Embryonic facial prominence (tissue), 1 donor: ENCODE results near the gene ZNF225.
"Not testable (repeated sequence)": the region's sequence is repeated elsewhere in the genome, so short reads cannot be mapped to it uniquely, and the experiment has no call there.

Experiments
- DNase-seq: peaks from one replicate; pipeline ENCODE4 v3.0.0-alpha.2; 2016; ENCODE audit errors: extremely low spot score

The ZNF225 gene

DNA sequence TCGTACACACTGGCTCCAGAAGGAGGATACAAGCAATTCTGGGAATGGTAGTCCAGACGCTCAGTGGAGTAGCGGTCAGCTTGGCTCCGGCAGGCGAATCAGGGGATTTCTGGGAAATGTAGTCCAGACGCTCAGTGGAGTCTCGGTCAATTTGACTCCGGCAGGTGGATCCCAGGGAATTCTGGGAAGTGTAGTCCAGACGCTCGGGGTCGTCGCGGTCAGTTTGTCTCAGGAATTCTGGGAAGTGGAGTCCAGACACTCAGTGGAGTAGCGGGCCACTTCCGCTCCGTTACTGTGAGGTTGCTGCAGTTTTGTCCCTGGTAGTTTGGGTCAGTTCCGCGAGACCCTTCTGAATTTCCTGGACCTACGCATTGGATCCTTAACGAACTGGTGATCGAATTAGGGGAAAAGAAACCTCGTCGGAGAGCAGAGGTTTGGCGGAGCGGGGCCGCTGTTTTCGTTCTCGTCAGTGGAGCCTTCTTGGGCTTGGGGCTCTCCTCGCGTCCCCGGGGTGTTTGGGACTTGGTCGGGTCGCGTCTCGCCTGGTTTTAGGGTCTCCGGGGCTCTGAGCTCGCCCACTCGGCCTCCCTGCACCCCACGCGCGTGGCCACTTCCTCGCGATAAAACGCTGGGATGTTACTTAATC lies at the start of gene ZNF225:
TSS of gene ZNF225 (plus strand) at position 262 of the 646 bp plus-strand sequence. CDS start 2,429 bp downstream, outside the sequence.
- DNase-seq = peak; percentile 96

DNA sequence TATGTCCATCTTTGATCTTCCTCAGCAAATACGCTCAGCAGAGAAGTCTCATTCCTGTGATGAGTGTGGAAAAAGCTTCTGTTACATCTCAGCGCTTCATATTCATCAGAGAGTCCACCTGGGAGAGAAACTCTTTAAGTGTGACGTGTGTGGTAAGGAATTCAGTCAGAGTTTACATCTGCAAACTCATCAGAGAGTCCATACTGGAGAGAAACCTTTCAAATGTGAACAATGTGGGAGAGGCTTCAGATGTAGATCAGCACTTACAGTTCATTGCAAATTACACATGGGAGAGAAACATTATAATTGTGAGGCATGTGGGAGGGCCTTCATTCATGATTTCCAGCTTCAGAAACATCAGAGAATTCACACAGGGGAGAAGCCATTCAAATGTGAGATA lies 46.9 kb upstream of the ZNF225 start:
- DNase-seq = no peak

DNA sequence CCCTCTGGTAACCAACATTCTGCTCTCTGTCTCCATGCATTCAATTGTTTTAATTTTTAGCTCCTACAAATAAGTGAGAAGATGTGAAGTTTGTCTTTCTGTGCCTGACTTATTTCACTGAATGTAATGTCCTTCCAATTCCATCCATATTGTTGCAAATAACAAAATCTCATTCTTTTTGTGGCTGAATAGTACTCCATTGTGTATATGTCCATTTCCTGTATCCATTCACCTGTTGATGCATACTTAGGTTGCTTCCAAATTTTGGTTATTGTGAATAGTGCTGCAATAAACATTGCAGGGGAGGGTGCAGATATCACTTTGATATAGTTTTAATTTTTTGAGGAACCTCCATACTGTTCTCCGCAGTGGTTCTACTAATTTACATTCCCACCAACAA lies 43.8 kb upstream of the ZNF225 start:
- DNase-seq = no peak

DNA sequence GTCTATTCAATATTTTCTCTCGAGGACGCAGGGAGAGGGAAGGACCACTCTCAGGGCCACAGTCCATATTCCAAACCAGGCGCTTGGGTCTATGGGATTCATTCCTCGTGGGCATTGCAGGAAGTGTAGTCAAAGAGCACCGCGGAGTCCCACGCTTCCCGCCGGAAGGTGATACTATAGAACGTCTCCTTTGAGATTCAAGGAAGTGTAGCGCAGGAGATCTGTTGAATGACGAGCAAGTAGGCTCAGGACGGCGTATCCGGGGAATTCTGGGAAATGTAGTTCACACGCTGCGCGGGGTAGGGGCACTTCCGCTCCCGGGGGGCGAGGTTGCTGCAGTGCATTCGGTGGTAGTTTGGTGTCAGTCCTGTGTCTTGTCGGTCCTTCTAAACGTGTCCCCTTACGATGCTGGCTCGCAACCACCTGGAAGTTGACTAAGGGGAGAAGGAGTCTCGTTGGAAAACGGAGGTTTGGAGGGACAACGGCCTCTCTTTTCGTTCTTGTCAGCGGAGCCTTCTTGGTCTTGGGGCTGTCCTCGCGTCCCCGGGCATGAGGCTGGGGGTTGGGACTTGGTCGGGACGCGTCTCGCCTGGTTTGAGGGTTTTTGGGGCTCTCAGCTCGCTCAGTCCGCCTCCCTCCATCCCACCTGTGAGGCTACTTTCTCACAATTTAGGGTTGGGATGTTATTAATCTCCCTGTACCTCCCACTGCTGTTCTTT lies 41.2 kb upstream of the ZNF225 start, which contains the start of gene ZNF284:
TSS of gene ZNF284 (plus strand) at position 336 of the 719 bp plus-strand sequence. CDS start 4,231 bp downstream, outside the sequence.
- DNase-seq = peak; percentile 81

DNA sequence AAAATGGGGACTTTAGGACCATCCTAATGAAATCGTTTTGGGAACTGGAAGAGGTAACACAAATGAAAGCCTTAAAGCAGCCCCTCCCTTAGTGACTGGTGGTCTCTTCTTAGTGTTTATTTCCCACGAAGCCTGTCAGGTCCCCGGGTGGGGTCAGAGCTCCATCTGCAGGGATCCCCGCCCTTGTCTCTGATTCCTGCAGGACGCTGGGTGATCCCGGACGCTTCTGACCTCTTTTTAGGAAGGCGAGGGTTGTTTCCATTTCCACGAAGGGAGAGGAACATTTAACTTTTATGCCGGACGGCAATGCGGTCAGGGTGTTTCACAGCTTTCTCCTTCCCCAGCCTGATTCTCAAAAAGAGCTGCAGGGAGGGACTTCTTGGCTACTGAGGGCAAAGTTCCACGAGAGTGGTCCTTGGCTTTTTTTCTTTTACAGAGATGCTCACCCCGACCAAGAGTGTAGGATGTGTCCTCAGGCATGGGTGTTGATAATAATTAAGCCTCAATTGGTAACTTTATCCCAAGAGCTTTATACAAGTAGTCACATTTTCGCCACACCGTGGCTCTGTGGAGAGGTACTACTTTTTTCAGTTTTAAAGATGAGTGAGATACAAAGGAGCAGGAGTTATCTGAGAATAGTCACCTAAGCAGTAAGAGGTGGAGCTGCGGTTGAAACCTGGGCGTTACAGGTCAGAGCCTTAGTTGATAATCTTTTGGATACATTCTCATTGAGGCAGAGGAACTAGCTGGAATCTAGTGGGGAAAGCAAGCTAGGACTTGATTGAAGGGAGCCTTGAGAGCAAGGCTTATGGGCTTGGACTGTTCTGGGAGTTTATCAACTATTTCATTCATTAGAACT lies 40.4 kb upstream of the ZNF225 start:
- no peak for DNase-seq

DNA sequence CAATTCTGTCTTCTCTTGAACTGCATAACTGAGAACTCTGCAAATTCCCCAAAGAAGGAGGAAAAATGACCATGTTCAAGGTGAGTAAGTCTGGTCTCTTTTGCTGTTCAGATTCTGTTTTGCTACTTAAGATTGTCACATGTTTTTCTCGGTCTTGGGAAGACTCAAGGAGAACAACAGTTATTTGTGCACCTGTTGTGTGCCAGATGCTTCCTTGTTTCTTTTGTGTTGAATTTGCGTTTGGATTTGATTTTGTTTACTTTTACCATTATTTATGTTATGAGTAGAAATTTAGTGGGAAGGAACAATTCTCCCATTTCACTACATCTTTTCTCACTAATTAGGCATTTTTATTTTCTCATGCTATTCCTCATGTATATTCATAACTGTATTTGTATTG lies 36.9 kb upstream of the ZNF225 start:
- no peak for DNase-seq

DNA sequence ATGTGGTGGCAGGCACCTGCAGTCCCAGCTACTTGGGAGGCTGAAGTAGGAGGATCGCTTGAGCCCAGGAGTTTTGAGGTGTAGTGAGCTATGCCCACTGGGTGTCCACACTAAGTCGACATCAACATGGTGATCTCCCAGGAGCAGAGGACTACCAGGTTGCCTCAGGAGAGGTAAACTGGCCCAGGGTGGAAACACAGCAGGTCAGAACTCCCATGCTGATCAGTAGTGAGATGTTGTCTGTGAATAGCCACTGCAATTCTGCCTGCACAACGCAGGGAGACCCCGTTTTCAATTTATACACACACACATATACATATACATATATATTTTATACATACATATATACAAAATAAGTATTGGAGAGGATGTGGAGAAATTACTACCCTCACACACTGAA lies 21.1 kb upstream of the ZNF225 start:
- DNase-seq = no peak

DNA sequence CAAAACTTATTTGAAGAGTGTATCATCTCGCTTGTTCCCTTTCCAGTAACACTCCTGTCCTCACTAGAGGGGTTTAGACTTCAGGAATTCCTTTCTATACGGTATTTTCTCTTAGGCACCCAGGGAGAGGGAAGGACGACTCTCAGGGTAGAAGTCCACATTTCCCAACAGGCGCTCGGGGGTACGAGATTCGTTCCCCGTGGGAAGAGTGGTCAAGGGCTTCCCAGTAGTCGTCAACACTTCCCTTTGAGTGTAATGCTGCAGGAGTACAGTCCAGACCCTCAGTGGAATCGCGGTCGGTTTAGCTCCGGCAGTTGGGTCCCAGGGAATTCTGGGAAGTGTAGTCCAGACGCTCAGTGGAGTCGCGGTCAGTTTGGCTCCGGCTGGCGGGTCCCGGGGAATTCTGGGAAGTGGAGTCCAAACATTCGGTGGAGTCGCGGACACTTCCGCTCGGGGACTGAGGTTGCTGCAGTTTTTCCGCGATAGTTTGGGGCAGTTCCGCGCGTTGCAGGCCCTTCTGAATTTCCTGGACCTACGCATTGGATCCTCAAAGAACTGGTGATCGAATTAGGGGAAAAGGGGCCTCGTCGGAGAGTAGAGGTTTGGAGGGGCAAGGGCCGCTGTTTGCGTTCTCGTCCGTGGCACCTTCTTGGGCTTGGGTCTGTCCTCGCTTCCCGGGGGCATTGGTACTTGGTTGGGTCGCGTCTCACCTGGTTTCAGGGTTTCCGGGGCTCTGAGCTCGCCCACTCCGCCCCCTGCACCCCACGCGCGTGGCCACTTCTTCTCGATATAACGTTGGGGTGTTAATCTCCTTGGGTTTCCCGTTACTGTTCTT lies 19.1 kb upstream of the ZNF225 start, which contains the start of gene ZNF224:
TSS of gene ZNF224 (plus strand) at position 431 of the 835 bp plus-strand sequence. CDS start 3,513 bp downstream, outside the sequence.
- peak; percentile 88 for DNase-seq

DNA sequence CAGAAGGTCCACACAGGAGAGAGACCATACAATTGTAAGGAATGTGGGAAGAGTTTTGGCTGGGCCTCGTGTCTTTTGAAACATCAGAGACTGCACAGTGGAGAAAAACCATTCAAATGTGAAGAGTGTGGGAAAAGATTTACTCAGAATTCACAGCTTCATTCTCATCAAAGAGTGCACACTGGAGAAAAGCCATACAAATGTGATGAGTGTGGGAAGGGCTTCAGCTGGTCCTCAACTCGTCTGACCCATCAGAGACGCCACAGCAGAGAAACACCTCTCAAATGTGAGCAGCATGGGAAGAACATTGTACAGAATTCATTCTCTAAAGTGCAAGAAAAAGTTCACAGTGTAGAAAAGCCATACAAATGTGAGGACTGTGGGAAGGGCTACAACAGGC lies 5.4 kb upstream of the ZNF225 start:
- DNase-seq = no peak

DNA sequence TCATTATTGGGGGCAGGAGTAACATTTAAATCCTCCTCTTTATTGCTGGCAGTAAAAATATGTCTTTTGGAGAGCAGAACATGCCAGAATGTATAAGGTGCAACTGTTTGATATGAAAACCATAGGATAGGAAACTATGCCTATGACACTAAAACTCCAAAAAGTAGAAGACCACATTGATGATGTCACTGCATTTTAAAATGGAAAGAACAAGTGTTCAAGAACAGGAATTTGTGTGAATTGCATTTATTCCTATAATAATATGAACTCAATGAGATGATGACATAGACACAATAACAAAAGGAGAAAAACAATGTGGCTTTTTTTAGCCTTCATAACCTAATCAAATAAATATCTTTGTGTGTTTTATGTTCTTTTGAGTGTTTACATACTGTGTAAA lies 3.7 kb upstream of the ZNF225 start:
- no peak for DNase-seq

DNA sequence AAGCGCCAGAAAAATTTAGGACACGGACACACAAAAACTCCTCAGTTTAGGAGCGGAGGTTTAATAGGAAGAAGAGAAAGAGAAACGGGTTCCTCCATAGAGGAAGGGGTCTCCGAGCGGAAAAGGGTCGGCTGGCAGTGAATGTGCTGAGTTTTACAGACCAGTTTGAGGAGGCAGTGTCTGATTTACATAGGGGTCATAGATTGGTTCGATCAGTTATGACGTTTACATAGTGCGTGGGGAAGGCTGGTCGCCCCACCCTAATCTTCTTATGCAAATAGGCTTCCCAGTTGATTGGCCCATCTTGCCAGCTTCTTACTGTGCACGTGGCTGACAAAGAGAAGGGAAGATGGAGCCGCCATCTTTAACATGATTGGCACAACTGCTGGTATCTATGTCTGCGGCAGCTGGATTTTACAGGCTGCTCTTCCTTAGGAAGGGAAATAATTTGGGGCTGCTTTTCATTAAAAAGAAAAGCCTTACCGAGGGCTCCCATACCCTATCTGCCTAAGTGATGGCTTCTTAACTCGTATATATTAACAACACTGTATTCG lies 1.2 kb upstream of the ZNF225 start:
- DNase-seq = peak; percentile 67

DNA sequence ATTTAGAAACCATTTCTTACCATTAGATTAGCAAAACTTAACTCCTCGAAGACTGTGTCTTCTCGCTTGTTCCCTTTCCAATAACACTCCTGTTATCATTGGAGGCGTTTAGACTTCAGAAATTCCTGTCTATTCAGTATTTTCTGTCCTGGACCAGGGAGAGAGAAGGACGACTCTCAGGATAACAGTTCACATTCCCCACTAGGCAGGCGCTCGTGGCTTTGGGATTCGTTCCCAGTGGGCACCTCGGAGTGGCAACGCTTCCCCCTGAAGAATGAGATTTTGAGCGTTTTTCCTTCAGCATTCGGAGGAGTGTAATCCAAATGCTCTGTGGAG lies 429 bp upstream of the ZNF225 start:
- DNase-seq = no peak

DNA sequence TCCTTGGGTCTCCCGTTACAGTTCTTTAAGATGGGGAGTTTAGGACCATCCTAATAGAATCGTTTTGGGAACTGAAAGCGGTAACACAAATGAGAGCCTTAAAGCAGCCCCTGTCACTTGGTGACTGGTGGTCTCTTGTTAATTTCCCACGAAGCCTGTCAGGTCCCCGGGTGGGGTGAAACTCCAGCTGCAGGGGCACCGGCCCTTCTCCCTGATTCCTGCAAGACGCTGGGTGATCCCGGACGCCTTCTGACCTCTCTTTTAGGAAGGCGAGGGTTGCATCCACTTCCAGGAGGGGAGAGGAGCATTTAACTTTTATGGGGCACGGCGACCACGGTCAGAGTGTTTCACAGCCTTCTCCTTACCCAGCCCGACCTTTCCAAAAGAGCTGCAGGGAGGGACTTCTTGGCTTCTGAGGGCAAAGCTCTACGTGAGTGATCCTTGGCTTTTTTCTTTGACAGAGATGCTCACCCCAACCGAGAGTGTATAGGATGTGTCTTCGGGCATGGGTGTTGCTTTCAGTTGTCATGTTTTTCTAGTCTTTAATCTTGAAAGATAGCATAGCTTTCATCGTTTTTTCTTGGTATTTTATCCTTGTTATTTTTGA lies 688 bp downstream of the ZNF225 start:
- no peak for DNase-seq

DNA sequence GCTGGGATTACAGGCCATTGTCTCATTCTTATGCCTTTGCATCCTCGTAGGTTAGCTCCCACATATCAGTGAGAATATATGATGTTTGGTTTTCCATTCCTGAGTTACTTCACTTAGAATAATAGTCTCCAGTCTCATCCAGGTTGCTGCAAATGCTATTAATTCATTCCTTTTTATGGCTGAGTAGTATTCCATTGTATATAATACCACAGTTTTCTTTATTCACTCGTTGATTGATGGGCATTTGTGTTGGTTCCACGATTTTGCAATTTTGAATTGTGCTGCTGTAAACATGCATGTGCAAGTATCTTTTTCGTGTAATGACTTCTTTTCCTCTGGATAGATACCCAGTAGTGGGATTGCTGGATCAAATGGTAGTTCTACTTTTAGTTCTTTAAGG lies 8.0 kb downstream of the ZNF225 start:
- not testable (repeated sequence) for DNase-seq

DNA sequence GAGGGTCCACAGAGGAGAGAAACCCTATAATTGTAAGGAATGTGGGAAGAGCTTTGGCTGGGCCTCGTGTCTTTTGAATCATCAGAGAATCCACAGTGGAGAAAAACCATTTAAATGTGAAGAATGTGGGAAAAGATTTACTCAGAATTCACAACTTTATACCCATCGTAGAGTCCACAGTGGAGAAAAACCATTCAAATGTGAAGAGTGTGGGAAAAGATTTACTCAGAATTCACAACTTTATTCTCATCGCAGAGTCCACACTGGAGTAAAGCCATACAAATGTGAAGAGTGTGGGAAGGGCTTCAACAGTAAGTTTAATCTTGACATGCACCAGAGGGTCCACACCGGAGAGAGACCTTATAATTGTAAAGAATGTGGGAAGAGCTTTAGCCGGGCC lies 18.8 kb downstream of the ZNF225 start:
- DNase-seq = no peak

DNA sequence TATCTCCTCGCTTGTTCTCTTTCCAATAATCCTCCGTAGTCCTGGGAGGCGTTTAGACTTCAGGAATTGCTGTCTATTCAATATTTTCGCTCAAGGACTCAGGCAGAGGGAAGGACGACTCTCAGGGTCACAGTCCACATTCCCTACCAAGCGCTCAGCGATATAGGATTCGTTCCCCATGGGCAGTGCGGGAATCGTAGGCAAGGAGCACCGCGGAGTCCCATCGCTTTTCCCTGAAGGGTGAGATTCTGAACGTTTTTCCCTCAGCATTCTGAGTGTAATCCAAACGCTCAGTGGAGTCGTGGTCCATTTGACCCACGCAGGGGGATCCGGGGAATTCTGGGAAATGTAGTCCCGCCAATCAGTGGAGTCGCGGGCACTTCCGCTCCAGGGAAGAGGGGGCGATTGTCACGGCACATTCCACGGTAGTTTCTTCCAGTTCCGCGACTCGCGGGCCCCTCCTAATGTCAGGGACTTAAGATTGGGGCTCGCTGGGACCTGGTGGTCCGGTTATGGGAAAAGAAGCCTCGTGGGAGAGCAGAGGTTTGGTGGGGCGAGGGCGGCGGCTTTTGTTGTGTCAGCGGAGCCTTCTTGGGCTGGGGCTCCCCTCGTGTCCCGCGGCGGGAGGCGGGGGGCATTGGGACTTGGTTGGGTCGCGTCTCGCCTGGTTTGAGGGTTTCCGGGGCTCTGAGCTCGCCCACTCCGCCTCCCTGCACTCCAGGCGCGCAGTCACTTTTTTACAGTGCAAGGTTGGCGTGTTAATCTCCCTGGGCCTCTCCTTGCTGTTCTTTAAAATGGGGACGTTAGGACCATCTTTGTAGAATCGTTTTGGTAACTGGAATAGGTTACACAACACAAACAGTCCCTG lies 28.2 kb downstream of the ZNF225 start, which contains the start of gene ZNF234:
TSS of gene ZNF234 (plus strand) at position 364 of the 868 bp plus-strand sequence. CDS start 3,079 bp downstream, outside the sequence.
- peak; percentile 52 for DNase-seq

DNA sequence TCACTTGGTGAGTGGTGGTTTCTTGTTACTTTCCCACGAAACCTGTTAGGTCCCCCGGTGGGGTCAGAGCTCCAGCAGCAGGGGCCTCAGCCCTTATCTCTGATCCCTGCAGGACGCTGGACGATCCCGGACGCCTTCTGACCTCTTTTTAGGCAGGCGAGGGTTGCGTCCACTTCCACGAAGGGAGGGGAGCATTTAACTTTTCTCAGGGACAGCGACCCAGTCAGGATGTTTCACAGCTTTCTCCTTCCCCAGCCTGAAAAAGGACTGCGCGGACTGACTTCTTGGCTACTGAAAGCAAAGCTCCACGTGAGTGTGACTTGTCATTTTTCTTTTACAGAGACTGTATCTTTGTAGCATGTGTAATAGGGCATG lies 28.8 kb downstream of the ZNF225 start:
- DNase-seq = no peak

DNA sequence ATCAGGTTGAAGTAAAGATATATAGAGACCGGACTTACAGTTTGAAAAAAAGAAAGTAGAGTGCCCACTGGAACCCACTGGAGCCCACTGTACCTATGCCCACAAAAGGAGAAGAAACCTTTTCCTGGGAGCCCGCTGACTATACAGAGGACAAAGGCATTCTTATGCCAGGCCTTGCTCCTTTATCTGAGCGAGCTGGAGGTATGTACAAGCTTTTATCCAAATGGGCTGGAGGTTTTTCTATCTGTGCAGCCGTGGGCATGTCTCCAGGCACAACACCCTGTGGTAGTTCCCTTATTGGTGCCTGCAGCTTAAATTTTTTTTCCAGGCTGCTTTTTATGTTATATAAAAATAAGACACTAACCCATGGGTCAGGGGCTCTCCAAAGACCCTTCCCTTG lies 36.6 kb downstream of the ZNF225 start:
- no peak for DNase-seq

DNA sequence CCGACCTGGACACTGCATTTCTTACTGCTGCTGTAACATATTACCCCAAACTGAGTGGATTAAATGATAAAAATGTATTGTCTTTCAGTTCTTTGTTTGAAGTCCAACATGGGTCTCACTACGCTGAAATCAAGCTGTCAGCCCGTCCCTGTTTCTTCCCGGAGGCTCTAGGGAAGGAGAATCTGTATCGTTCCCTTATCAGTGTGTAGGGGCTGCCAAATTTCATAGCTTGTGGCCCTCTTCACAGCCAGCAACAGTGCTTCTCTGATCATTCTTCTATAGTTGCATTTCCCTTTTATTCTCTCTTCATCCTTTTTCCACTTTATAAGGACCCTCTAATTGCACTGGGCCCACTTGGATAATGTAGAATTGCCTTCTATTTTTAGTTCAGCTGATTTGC lies 38.3 kb downstream of the ZNF225 start:
- no peak for DNase-seq

DNA sequence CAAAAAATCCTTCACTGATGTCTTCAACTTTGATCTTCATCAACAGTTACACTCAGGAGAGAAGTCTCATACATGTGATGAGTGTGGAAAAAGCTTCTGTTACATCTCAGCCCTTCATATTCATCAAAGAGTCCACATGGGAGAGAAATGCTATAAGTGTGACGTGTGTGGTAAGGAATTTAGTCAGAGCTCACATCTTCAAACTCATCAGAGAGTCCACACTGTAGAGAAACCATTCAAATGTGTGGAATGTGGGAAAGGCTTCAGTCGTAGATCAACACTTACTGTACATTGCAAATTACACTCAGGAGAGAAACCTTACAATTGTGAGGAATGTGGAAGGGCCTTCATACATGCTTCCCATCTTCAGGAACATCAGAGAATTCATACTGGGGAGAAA lies 43.3 kb downstream of the ZNF225 start:
- DNase-seq = no peak
